BE2C (cell line): ENCODE data around the gene FAM13A.

Experiments used
- DNase-seq: peaks from one replicate; pipeline ENCODE4 v3.0.0-alpha.2; 2020
- H3K27me3 ChIP-seq: fragments of 250-450 bp; sonication (Bioruptor Pico); 2 replicates; pipeline ENCODE4 v1.5.1; 2020; ENCODE audit warnings: mild to moderate bottlenecking
- H3K36me3 ChIP-seq: fragments of 250-450 bp; sonication (Bioruptor Pico); 2 replicates; pipeline ENCODE4 v1.5.1; 2020; ENCODE audit warnings: mild to moderate bottlenecking
- H3K4me1 ChIP-seq: fragments of 250-450 bp; sonication (Bioruptor Pico); 2 replicates; pipeline ENCODE4 v1.5.1; 2020
- H3K4me3 ChIP-seq: 2 replicates; pipeline ENCODE4 v1.5.1; 2011; ENCODE audit warnings: low read depth, low read length
- H3K9me3 ChIP-seq: fragments of 250-450 bp; sonication (Bioruptor Pico); 2 replicates; pipeline ENCODE4 v1.5.1; 2020
- CTCF ChIP-seq: IDR thresholded peaks from 2 replicates; pipeline ENCODE4 v1.5.1; 2012; ENCODE audit warnings: mild to moderate bottlenecking, low read depth, low read length

FAM13A gene

DNA sequence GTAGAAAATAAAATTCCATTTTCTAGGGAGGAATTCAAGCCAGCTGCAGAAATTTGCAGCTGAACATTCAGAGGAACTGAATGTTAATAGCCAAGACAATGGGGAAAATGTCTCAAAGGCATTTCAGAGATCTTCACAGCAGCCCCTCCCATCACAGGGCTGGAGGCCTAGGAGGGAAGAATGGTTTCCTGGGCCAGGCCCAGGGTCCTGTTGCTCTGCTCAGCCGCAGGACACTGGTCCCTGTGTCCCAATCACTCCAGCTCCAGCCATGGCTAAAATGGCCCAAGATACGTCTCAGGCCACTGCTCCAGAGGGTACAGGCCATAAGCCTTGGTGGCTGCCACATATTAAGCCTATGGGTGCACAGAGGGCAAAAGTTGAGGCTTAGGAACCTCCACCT, 20.4 kb downstream of the FAM13A start:
- H3K36me3 ChIP-seq: no peaks in the 10 kb centered on the region; the same call in 1 of the 2 replicates
- no peak for TF ChIP-seq CTCF
- H3K9me3 ChIP-seq: peaks cover 2% of the 10 kb centered on the region; the same call in 1 of the 2 replicates
- H3K27me3 ChIP-seq: no peaks in the 10 kb centered on the region
- H3K4me1 ChIP-seq: no peaks in the 10 kb centered on the region
- no peak overlapping the region for H3K4me3 ChIP-seq
- DNase-seq: no peak

DNA sequence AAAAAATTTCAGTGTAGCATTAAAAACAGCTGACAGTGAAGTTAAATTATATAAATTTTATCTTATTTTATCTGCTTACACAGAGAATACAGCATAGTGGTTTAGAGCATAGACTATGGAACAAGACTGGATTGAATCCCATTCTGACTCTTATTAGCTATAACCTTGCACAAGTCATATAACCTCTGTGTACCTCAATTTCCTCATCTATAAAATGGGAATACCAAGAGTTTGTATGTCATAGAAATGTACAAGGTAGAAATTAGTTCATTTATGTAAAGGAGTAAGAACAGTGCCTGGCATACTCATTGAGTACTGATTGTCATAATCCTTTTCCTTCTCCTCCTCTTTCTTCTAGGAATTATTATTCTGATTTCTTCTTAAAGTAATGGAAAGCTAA, 25.7 kb downstream of the FAM13A start:
- H3K36me3 ChIP-seq: peaks cover 12% of the 10 kb centered on the region
- H3K27me3 ChIP-seq: no peaks in the 10 kb centered on the region
- no peak overlapping the region for H3K4me3 ChIP-seq
- no peaks in the 10 kb centered on the region for H3K9me3 ChIP-seq
- no peak for DNase-seq
- no peaks in the 10 kb centered on the region for H3K4me1 ChIP-seq
- TF ChIP-seq CTCF: no peak

DNA sequence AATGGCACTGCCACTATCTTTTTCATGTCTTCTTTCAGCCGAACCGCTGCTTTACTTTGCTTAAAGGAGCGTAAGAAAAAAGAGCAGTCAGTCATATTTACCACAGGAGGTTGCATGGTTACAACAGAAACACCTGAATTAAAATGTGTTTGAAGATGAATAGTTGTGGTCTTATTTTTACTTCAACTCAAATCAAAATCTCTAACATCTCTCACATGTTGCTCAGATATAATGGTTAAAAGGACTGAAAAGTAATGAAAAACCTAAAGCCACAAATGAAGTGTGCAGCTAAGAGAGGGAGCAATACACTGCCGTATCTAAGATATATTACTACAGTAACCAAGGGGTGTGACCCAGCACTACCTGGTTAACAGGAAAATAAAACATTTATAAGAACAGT, 27.4 kb downstream of the FAM13A start:
- no peaks in the 10 kb centered on the region for H3K27me3 ChIP-seq
- DNase-seq: no peak
- H3K4me1 ChIP-seq: no peaks in the 10 kb centered on the region
- TF ChIP-seq CTCF: no peak
- H3K9me3 ChIP-seq: no peaks in the 10 kb centered on the region
- H3K4me3 ChIP-seq: no peak overlapping the region
- peaks cover 12% of the 10 kb centered on the region for H3K36me3 ChIP-seq

GRCh38 chr4:89026542-89026941, 30.4 kb downstream of the FAM13A start:
- Histone ChIP-seq H3K4me1 (no peaks in the 10 kb centered on the region), H3K9me3 (no peaks in the 10 kb centered on the region), H3K4me3 (no peak overlapping the region), H3K27me3 (no peaks in the 10 kb centered on the region), H3K36me3 (peaks cover 12% of the 10 kb centered on the region)
- no peak for TF ChIP-seq CTCF
- DNase-seq: no peak

DNA sequence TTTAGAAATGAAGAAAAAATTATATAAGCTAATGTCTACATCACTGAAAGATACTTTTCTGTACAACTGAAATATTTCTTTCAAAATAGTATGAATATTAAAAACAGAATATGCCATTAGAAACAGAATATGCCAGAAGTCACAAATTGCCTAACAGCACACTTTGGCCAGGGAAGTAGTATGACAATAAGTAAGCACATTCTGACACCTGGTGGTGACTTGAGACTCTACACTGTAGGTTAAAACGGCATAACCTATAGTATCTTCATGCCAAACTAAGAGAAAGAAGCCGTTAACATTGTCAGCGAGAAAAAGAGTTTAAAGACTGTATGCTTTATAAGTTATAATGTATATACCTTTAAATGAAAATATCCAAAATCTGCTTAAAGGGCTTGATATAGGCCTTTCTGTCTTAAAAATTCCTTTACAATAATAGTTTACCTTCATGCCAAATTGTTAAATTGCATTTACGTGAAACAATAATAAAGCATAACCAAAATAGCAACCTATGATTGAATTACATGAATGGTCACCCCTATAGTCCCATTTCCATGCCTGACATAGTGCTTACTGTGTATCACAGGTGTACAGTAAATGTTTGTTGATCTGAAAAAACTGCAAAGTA, 32.8 kb downstream of the FAM13A start:
- Histone ChIP-seq H3K27me3 (no peaks in the 10 kb centered on the region), H3K4me3 (no peak overlapping the region), H3K4me1 (no peaks in the 10 kb centered on the region), H3K9me3 (no peaks in the 10 kb centered on the region), H3K36me3 (peaks cover 21% of the 10 kb centered on the region)
- DNase-seq: peak; percentile 65
- TF ChIP-seq CTCF: peak; percentile 86

GRCh38 chr4:89023140-89023539, 33.8 kb downstream of the FAM13A start:
- no peaks in the 10 kb centered on the region for H3K27me3 ChIP-seq
- TF ChIP-seq CTCF: no peak
- no peak overlapping the region for H3K4me3 ChIP-seq
- H3K9me3 ChIP-seq: no peaks in the 10 kb centered on the region
- DNase-seq: no peak
- H3K36me3 ChIP-seq: peaks cover 31% of the 10 kb centered on the region
- no peaks in the 10 kb centered on the region for H3K4me1 ChIP-seq
